Stimulated activated naive CD4-positive, alpha-beta T cell treated with Interleukin-2 at 50 U/mL for 16 hours (primary cell): ENCODE measurements around the gene SYVN1.
"Not testable (repeated sequence)": the region's sequence is repeated elsewhere in the genome, so short reads cannot be mapped to it uniquely, and the experiment has no call there.

ENCODE experiments used
- DNase-seq: peaks from one replicate; lab custom pipeline; 2025; lab: John Stamatoyannopoulos, UW

The SYVN1 gene

GRCh38 chr11:65134240-65134951 lies at the start of gene SYVN1:
Gene SYVN1 (minus strand): TSS chr11:65134519. CDS start chr11:65133601, 918 bp downstream.
- peak; percentile 92 for DNase-seq

GRCh38 chr11:65183201-65183891 lies 49.0 kb upstream of the SYVN1 start:
- DNase-seq, result no peak

- DNase-seq, result no peak
Measured at GRCh38 chr11:65182258-65183170, 48.2 kb upstream of the SYVN1 start.

- DNase-seq, result peak; percentile 82
Measured at GRCh38 chr11:65181569-65182257, 47.4 kb upstream of the SYVN1 start, which contains the start of gene CAPN1. Gene CAPN1 (plus strand): TSS chr11:65181928. CDS start chr11:65182702, 774 bp downstream.

GRCh38 chr11:65180877-65181568 lies 46.7 kb upstream of the SYVN1 start:
- peak; percentile 52 for DNase-seq

- DNase-seq, result not testable (repeated sequence)
Measured at GRCh38 chr11:65174571-65175010, 40.3 kb upstream of the SYVN1 start.

- no peak for DNase-seq
Measured at GRCh38 chr11:65172600-65172999, 38.3 kb upstream of the SYVN1 start.

GRCh38 chr11:65170058-65170534 lies 35.8 kb upstream of the SYVN1 start, which contains the start of gene SPDYC:
Gene SPDYC (plus strand): TSS chr11:65170233. CDS start chr11:65171358, 1,125 bp downstream.
- DNase-seq, result no peak

GRCh38 chr11:65169164-65169641 lies 34.9 kb upstream of the SYVN1 start:
- DNase-seq, result no peak

GRCh38 chr11:65167656-65168055 lies 33.3 kb upstream of the SYVN1 start:
- no peak for DNase-seq

- no peak for DNase-seq
Measured at GRCh38 chr11:65166893-65167292, 32.6 kb upstream of the SYVN1 start.

- no peak for DNase-seq
Measured at GRCh38 chr11:65165410-65166317, 31.3 kb upstream of the SYVN1 start.

- DNase-seq, result no peak
Measured at GRCh38 chr11:65163684-65164083, 29.4 kb upstream of the SYVN1 start.

- no peak for DNase-seq
Measured at GRCh38 chr11:65160643-65161042, 26.3 kb upstream of the SYVN1 start.

GRCh38 chr11:65159012-65159411 lies 24.7 kb upstream of the SYVN1 start:
- no peak for DNase-seq

- no peak for DNase-seq
Measured at GRCh38 chr11:65157336-65157735, 23.0 kb upstream of the SYVN1 start.

- no peak for DNase-seq
Measured at GRCh38 chr11:65156926-65157325, 22.6 kb upstream of the SYVN1 start.

- no peak for DNase-seq
Measured at GRCh38 chr11:65156256-65156655, 21.9 kb upstream of the SYVN1 start.

GRCh38 chr11:65152122-65152521 lies 17.8 kb upstream of the SYVN1 start:
- no peak for DNase-seq
